Measurements from ENCODE around the gene C9orf72. TPM values are rescaled to one million over a fixed set of nuclear protein-coding genes. Genes with fewer than 3 reads are reported as not detected.
"Not testable (repeated sequence)": the region's sequence is repeated elsewhere in the genome, so short reads cannot be mapped to it uniquely, and the experiment has no call there.

Gene C9orf72
- total and polyA plus RNA-seq, 11 donors = 7.2 to 27.2 (median 13.8) TPM

- no peak for ATAC-seq
- 72 to 82% (median 75%) methylated on average over 5 of the region's 5 CpGs for WGBS, 4 donors
- Histone ChIP-seq H3K4me1 (peaks cover 0 to 3% (median 0%) of the 10 kb centered on the region in 12 donors), H3K27ac (no peak overlapping the region), H3K36me3 (no peaks in the 10 kb centered on the region), H3K4me3 (no peak overlapping the region), H3K9me3 (peaks cover 0 to 4% (median 0%) of the 10 kb centered on the region in 12 donors), H3K27me3 (no peaks in the 10 kb centered on the region)
- intact Hi-C loops (cut with DNase I) = no loop called here
- no peak for TF ChIP-seq POLR2A (IDR thresholded peaks at IDR 0.05)
- TF ChIP-seq CTCF (IDR thresholded peaks at IDR 0.05) = no peak
- no peak for DNase-seq
These were observed 67.5 kb downstream of the C9orf72 start for GRCh38 chr9:27505744-27506161.

DNA sequence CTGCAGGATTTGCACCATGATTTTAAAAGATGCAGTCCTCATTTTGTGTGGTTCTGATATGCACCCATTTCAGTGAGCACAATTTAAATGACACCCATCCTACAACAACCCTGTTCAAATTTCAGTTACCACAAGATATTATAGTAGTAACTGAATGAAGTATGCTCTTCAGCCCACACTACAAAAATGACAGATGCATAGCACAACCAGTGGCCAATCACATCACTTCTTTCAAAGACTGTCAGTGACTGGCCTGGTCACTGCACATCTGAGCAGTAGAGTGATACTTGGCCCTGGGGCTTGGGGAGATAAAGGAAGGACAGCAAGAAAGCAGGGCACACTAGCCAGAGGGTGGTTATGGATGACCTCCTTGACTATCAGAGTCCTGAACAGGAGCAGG is 69.0 kb downstream of the C9orf72 start:
- intact Hi-C loops (cut with DNase I) = no loop called here
- Histone ChIP-seq H3K4me1 (peaks cover 0 to 13% (median 0%) of the 10 kb centered on the region in 12 donors), H3K36me3 (no peaks in the 10 kb centered on the region), H3K27ac (no peak overlapping the region), H3K27me3 (no peaks in the 10 kb centered on the region), H3K4me3 (no peak overlapping the region), H3K9me3 (peaks cover 0 to 4% (median 0%) of the 10 kb centered on the region in 12 donors)
- ATAC-seq (no peak), DNase-seq (no peak)
- no peak for TF ChIP-seq CTCF (IDR thresholded peaks at IDR 0.05)
- TF ChIP-seq POLR2A (IDR thresholded peaks at IDR 0.05) = no peak

DNA sequence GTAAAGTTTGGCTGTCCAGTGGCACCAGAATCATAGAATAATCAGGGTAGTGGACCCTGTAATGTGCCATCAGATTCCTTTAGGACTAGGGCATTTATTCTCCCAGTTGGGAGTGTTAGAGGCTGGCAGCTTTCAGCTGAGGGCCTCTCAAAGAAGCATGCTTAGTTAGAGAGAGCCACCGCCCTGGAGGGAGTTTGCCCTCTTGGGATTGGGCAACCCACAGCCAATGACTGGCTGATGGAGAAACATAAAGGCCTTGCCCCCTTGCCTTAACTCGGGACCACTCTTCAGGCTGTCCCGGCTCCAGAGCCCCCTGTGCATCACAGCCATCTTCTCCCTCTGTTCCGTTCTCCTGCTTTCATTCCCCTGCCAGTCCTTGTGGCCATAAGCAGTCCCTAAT is 69.7 kb downstream of the C9orf72 start:
- no peaks in the 10 kb centered on the region for H3K27me3 ChIP-seq
- TF ChIP-seq POLR2A (IDR thresholded peaks at IDR 0.05) (no peak), CTCF (IDR thresholded peaks at IDR 0.05) (no peak)
- peaks cover 0 to 4% (median 0%) of the 10 kb centered on the region in 12 donors for H3K9me3 ChIP-seq
- peaks cover 0 to 20% (median 0%) of the 10 kb centered on the region in 12 donors for H3K4me1 ChIP-seq
- 71 to 90% (median 83%) methylated on average over 4 of the region's 4 CpGs for WGBS, 4 donors
- H3K27ac ChIP-seq = no peak overlapping the region
- intact Hi-C loops (cut with DNase I) = no loop called here
- no peaks in the 10 kb centered on the region for H3K36me3 ChIP-seq
- ATAC-seq (no peak), DNase-seq (no peak)
- H3K4me3 ChIP-seq = no peak overlapping the region

DNA sequence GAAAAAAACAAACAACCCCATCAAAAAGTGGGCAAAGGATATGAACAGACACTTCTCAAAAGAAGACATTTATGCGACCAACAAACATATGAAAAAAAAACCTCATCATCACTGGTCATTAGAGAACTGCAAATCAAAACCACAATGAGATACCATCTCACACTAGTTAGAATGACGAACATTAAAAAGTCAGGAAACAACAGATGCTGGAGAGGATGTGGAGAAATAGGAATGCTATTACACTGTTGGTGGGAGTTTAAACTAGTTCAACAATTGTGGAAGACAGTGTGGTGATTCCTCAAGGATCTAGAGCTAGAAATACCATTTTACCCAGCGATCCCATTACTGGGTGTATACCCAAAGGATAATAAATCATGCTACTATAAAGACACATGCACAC is 72.4 kb downstream of the C9orf72 start:
- H3K4me3 ChIP-seq; H3K27ac ChIP-seq; H3K27me3 ChIP-seq; intact Hi-C loops (cut with DNase I); H3K36me3 ChIP-seq; DNase-seq; H3K9me3 ChIP-seq; ATAC-seq: not testable (repeated sequence)
- H3K4me1 ChIP-seq = peaks cover 0 to 32% (median 8%) of the 10 kb centered on the region in 12 donors
- WGBS, 4 donors = 90 to 96% (median 93%) methylated on average over 3 of the region's 3 CpGs

GRCh38 chr9:27499451-27499850 is 73.8 kb downstream of the C9orf72 start:
- Histone ChIP-seq H3K4me3 (no peak overlapping the region), H3K27ac (peak overlapping the region in 2 of 12 donors; percentile 9 to 22), H3K36me3 (no peaks in the 10 kb centered on the region), H3K27me3 (no peaks in the 10 kb centered on the region), H3K9me3 (no peaks in the 10 kb centered on the region), H3K4me1 (peaks cover 0 to 42% (median 11%) of the 10 kb centered on the region in 12 donors)
- ATAC-seq (peak in 1 of 4 donors; percentile 34), DNase-seq (no peak)
- no peak for TF ChIP-seq POLR2A (IDR thresholded peaks at IDR 0.05)
- TF ChIP-seq CTCF (IDR thresholded peaks at IDR 0.05) = no peak
- 36 to 62% (median 52%) methylated on average over 2 of the region's 2 CpGs for WGBS, 4 donors
- intact Hi-C loops (cut with DNase I) = no loop called here
